Astrocyte (in vitro differentiated cells and primary cell): ENCODE results near the gene SLCO3A1.

Experiments used
- CTCF ChIP-seq: IDR thresholded peaks from 2 replicates; pipeline ENCODE4 v1.5.1; 2011; ENCODE audit warnings: low read depth, mild to moderate bottlenecking, inconsistent platforms, low read length, moderate library complexity; ENCODE audit not compliant: insufficient read depth
- EZH2 ChIP-seq: IDR thresholded peaks from 2 replicates; pipeline ENCODE4 v1.6.1; 2012; ENCODE audit warnings: mild to moderate bottlenecking, low read length, inconsistent platforms; ENCODE audit not compliant: insufficient read depth

GRCh38 chr15:92118936-92119325 is 265.4 kb downstream of the SLCO3A1 start:
- TF ChIP-seq EZH2 = no peak
- TF ChIP-seq CTCF = no peak
